Inferior parietal cortex (tissue), 1 donor: ENCODE measurements around the gene HOXA7.

ENCODE experiments used
- DNase-seq: peaks from one replicate; pipeline ENCODE4 v3.0.0-alpha.2; 2016; ENCODE audit errors: extremely low spot score

Gene HOXA7

DNA sequence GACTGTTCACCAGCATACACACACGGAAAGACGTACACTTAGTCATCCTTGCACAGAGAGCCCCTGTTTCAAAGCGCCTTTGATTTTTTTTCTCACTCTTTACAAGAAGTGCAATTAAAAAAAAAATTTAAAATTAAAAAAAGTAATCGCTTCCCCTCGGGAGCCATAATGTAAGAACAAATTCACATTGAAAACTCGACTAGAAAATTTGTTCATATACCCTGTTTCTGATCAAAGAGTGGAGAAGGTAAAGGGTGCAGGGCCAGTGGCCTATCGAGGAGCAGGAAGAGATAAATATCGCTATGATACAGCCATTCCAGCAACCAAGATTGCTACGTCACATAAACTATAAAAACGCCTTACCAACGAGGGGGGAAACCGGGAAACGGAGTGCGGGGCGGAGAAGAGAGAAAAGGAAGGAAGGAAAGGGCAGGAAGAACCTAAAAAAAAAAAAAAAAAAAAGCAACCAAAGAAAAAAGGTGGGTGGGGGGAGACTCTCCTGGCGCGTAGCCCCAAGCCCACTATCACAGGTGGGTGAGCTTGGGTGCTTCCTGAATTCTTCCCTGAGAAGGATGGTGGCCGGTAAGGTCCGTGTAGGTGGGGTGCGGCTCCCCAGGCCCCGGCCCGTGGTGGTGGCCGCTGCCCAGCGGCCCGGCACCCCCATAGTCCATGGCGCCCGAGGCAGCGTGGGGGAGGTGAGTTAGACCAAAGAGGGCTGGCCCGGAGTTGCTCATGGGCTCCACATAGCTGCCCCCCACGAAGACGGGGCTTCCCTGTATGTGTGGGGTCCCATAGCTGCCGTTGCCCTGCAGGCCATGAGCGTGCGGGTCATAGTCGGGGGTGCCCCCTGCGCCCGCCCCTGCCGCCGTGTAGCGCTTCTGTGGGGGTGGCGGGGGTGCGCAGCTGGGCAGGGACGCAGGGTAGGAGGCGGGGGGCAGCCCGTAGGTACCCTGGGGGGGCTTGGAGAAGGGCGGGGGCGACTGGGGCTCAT is 48.8 kb downstream of the HOXA7 start:
- no peak for DNase-seq

DNA sequence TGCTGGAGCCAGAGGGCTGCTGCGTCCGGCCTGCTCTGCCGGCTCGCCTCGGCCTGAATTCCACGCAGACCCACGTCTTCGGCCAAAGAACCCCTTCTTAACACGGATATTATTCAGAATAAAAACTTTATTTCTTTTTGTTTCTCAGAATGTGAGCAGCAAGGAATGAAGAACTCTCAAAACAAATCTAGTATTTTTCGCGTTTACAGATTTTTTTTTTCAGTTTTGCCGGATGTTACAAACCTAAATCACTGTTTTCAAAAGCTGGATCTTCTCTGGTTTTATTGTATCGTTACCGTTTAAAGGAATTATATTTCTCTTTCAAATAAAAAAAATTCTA is 49.6 kb downstream of the HOXA7 start:
- no peak for DNase-seq

DNA sequence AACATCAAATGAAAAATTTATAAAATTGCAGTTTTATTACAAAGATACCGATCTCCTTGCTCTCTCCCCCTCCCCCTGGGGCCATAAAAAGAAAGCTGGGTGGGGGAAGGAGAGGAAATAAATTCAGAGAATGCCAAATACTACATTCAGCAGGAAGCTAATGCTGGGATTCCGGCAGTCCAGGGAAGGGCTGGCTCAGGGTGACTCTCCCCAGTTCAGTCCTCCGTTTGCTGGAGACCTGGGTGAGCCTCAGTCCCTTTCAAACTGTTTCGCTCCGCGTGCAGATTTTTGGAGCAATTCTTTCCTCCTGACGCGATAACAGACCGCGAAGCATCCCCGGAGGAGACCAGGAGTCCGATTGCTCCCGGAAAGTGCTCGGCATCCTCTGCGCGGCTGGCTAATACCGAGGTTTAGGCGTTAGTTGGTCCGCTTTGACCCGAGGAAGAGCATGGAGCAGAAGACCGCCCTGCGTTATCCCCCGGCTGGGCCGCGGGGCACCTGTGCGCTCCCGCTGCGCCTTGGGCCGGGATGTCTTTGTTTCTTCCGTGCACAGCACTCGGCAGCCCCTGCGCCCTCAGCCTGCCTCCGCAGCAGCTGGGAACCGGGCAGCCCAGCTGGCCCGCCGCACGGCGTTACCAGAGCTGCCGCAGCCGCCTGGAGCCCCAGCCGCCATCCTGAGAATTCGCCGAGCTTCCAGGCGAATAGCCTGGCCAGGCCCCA is 50.1 kb downstream of the HOXA7 start:
- no peak for DNase-seq

DNA sequence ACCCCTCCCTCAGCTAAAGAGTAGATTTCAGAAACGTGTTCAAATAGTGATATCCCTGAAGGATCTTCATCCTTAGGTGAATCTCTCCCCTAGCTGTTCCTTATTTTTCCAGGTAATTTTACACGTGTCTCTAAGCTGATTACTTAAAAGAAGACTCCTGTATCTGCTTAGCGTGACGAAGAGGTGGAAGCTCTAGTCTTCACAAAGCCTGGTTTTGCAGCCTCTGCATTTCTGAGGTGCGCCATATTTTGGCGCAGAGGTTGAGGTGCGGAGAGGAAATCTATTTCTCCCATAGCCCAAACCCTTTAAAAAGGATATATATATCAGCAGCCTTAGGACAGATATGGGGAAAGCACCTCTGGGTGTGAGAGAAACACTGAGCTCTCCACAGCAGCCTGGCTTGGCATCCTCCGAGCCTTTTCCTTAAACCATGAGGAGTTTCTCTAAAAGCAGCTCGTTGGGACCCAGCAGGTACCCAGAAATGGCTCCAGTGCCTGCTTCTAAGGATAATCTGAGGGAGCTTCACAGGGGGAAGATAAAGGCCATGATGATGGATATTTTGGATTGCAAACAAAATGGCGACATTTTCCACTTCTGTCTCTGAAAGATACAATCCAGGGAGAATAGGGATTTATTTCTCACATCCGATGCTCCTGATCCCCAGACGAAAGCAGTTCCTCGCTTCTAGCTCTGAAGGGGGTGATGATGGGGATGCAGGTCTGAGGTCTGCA is 51.0 kb downstream of the HOXA7 start:
- no peak for DNase-seq

DNA sequence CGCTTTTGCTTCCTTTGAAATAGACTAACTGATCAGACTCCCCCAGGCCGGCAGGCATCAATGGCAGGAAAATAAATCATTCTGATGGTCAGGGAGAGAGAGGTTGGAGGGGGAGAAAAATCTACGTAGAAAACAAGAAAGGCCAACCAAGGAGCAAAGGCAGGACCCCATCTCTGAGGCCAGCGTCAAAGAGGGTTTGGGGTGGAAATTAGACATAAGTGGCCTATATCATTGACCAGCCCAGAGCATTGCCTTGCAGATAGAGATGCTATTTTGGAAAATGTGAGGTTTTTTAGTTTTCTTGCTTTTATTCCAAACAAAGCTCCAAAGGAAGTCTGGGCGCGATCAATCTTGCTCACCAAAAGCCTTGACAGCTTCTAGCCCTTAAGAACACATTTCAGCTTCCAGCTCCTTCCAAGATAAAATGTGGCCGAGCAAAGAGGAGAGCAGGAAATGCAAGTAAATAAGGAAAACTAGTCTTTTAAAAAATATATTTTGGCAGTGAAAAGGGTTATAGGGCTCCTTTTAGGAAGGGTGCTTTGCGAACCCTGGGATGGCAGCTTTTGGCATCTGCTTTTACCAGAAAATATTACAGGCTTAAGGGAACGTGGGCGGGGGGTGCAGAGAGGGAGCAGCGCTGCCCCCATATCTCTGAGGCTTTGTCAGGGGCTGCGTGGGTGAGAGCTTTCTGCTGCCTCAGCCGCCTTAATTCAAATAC is 52.0 kb downstream of the HOXA7 start:
- DNase-seq: no peak
